Retinal pigment epithelial cell (primary cell): ENCODE results near the gene ERCC6.

Source experiments
- DNase-seq: peaks from one replicate; pipeline ENCODE4 v3.0.0-alpha.2; 2010; ENCODE audit warnings: low read depth
- H3K4me3 ChIP-seq: 2 replicates; pipeline ENCODE4 v1.5.1; 2011; ENCODE audit warnings: mild to moderate bottlenecking, low read length, control low read depth, moderate library complexity
- CTCF ChIP-seq: conservative IDR thresholded peaks from 2 replicates; pipeline ENCODE4 v1.5.1; 2011; ENCODE audit warnings: low read depth, low read length, control low read depth, inconsistent platforms

Gene ERCC6

GRCh38 chr10:49465736-49466135 is 73.2 kb downstream of the ERCC6 start:
- no peak overlapping the region for H3K4me3 ChIP-seq
- no peak for DNase-seq
- no peak for TF ChIP-seq CTCF
